ENCODE data around the gene LNPEP.

- TF ChIP-seq CTCF (IDR thresholded peaks at IDR 0.05) (peak in 2 of 4 donors; percentile 12 to 18), POLR2A (IDR thresholded peaks at IDR 0.05) (no peak)
These were observed 108.2 kb downstream of the LNPEP start for GRCh38 chr5:97044052-97044451.
